Measurements from ENCODE around the gene CSPG4. TPM values are rescaled to one million over a fixed set of nuclear protein-coding genes. Genes with fewer than 3 reads are reported as not detected.
"Not testable (repeated sequence)": the region's sequence is repeated elsewhere in the genome, so short reads cannot be mapped to it uniquely, and the experiment has no call there.

The CSPG4 gene
- total and polyA plus RNA-seq, 8 donors, result 0.35 to 3.1 (median 1.0) TPM

GRCh38 chr15:75739791-75740190 lies 27.1 kb upstream of the CSPG4 start:
- FAIRE-seq (no peak), ATAC-seq (no peak), DNase-seq (peak in 1 of 6 donors; percentile 23)
- no peaks in the 10 kb centered on the region for H3K9me3 ChIP-seq
- H3K4me3 ChIP-seq, result no peak overlapping the region
- H3K36me3 ChIP-seq, result no peaks in the 10 kb centered on the region
- H3K4me1 ChIP-seq, result no peaks in the 10 kb centered on the region
- no peak overlapping the region for H3K27ac ChIP-seq
- no peaks in the 10 kb centered on the region for H3K27me3 ChIP-seq
- no peak for TF ChIP-seq CTCF (IDR thresholded peaks at IDR 0.05)
- intact Hi-C loops (cut with DNase I), result no loop called here
- 93 to 99% methylated on average over 5 of the region's 5 CpGs for WGBS, 2 donors

- Histone ChIP-seq H3K27ac (peak overlapping the region in 1 of 4 donors; percentile 33), H3K4me1 (no peaks in the 10 kb centered on the region), H3K36me3 (no peaks in the 10 kb centered on the region), H3K4me3 (peak overlapping the region; percentile 62 to 95 (median 87)), H3K9me3 (no peaks in the 10 kb centered on the region), H3K27me3 (no peaks in the 10 kb centered on the region)
- intact Hi-C loops (cut with DNase I), result no loop called here
- DNase-seq (peak; percentile 94 to 98 (median 96)), ATAC-seq (peak; percentile 98 to 100 (median 99)), FAIRE-seq (no peak)
- 4% methylated on average over 53 to 54 of the region's 54 CpGs for WGBS, 2 donors
- TF ChIP-seq CTCF (IDR thresholded peaks at IDR 0.05), result no peak
These were observed 26.1 kb upstream of the CSPG4 start for GRCh38 chr15:75738647-75739325.

GRCh38 chr15:75738014-75738646 lies 25.5 kb upstream of the CSPG4 start:
- TF ChIP-seq CTCF (IDR thresholded peaks at IDR 0.05), result no peak
- ATAC-seq (peak; percentile 36 to 51 (median 38)), FAIRE-seq (no peak), DNase-seq (peak in 1 of 6 donors; percentile 68)
- intact Hi-C loops (cut with DNase I), result no loop called here
- Histone ChIP-seq H3K36me3 (no peaks in the 10 kb centered on the region), H3K9me3 (no peaks in the 10 kb centered on the region), H3K27me3 (no peaks in the 10 kb centered on the region), H3K4me3 (peak overlapping the region; percentile 62 to 95 (median 87)), H3K4me1 (no peaks in the 10 kb centered on the region), H3K27ac (peak overlapping the region in 1 of 4 donors; percentile 33)
- WGBS, 2 donors, result 1 to 4% methylated on average over 42 to 47 of the region's 47 CpGs

- H3K9me3 ChIP-seq; intact Hi-C loops (cut with DNase I); H3K4me1 ChIP-seq; FAIRE-seq; H3K27me3 ChIP-seq; H3K27ac ChIP-seq; ATAC-seq; DNase-seq; H3K36me3 ChIP-seq: not testable (repeated sequence)
- WGBS, 2 donors, result 58 to 64% methylated on average over 10 to 14 of the region's 14 CpGs
- H3K4me3 ChIP-seq, result peak overlapping the region in 3 of 4 donors; percentile 62 to 95 (median 85)
These were observed 24.7 kb upstream of the CSPG4 start for GRCh38 chr15:75737116-75738013.

- intact Hi-C loops (cut with DNase I), result no loop called here
These were observed 23.6 kb upstream of the CSPG4 start for GRCh38 chr15:75736256-75736655.

GRCh38 chr15:75734861-75735760 lies 22.5 kb upstream of the CSPG4 start:
- FAIRE-seq; H3K27ac ChIP-seq; ATAC-seq; H3K36me3 ChIP-seq; H3K4me1 ChIP-seq; DNase-seq; H3K4me3 ChIP-seq; H3K9me3 ChIP-seq; intact Hi-C loops (cut with DNase I); H3K27me3 ChIP-seq: not testable (repeated sequence)
- 87 to 90% methylated on average over 27 of the region's 27 CpGs for WGBS, 2 donors

More at GRCh38 chr15:75736256-75736655, 23.6 kb upstream of the CSPG4 start:
- no peak for TF ChIP-seq CTCF (IDR thresholded peaks at IDR 0.05)
- no peak overlapping the region for H3K27ac ChIP-seq
- no peak overlapping the region for H3K4me3 ChIP-seq
- FAIRE-seq (no peak), ATAC-seq (no peak), DNase-seq (peak in 1 of 6 donors; percentile 40)
- H3K9me3 ChIP-seq, result no peaks in the 10 kb centered on the region
- H3K36me3 ChIP-seq, result no peaks in the 10 kb centered on the region
- 89 to 93% methylated on average over 8 of the region's 8 CpGs for WGBS, 2 donors
- no peaks in the 10 kb centered on the region for H3K27me3 ChIP-seq
- no peaks in the 10 kb centered on the region for H3K4me1 ChIP-seq
